ENCODE data around the gene PTPRN2. TPM values are rescaled to one million over a fixed set of nuclear protein-coding genes. Genes with fewer than 3 reads are reported as not detected.

The PTPRN2 gene
- total and polyA plus RNA-seq, 9 of the 15 experiments (the other 6 are each of a cell fraction or from before 2014, with no cell fraction given), result not detected

- TF ChIP-seq ZNF449 (CRISPR knock-in tag; IDR thresholded peaks at IDR 0.05), result no peak
These were observed 269.1 kb downstream of the PTPRN2 start (continued) for GRCh38 chr7:158318511-158318913.

- no TSS peak for BruUV-seq (replicated peaks)
- TF ChIP-seq SLC30A9 (CRISPR knock-in tag; IDR thresholded peaks at IDR 0.05), result no peak
- no peak for TF ChIP-seq KDM5B (IDR thresholded peaks at IDR 0.05; ENCODE audit: insufficient replicate concordance, low read depth, low read length)
- TF ChIP-seq ARHGAP35 (IDR thresholded peaks at IDR 0.05; ENCODE audit: partially characterized antibody), result no peak
- TF ChIP-seq SIX5 (IDR thresholded peaks at IDR 0.05; ENCODE audit: borderline replicate concordance in 1 of 2, insufficient read depth in 1 of 2, low read depth in 1 of 2, low read length in 2 of 2), result no peak
- TF ChIP-seq ELF4 (CRISPR knock-in tag; IDR thresholded peaks at IDR 0.05), result no peak
- no peak for TF ChIP-seq RUNX1 (IDR thresholded peaks at IDR 0.05; ENCODE audit: low read depth)
- TF ChIP-seq L3MBTL2 (IDR thresholded peaks at IDR 0.05), result no peak
- no peak for TF ChIP-seq HES1 (IDR thresholded peaks at IDR 0.05; ENCODE audit: low read depth)
- TF ChIP-seq ZMIZ1 (IDR thresholded peaks at IDR 0.05; ENCODE audit: low read depth in 2 of 2, low read length in 2 of 2), result no peak
- TF ChIP-seq PHF20 (IDR thresholded peaks at IDR 0.05; ENCODE audit: partially characterized antibody), result no peak
- no peak for TF ChIP-seq ETV1 (tag; conservative IDR thresholded peaks at IDR 0.05; ENCODE audit: low read depth)
These were observed 270.1 kb downstream of the PTPRN2 start for GRCh38 chr7:158317238-158318205.

More at GRCh38 chr7:158317238-158318205, 270.1 kb downstream of the PTPRN2 start:
- intact Hi-C loops (cut with micrococcal nuclease), result no loop called here
- H3K27me3 ChIP-seq (ENCODE audit: control insufficient read depth in 2 of 2, insufficient read depth in 2 of 2, low read length in 2 of 2), result peaks cover 11 to 48% of the 10 kb centered on the region in 2 experiments; a peak in 3 of 5 replicates
- H3K79me2 ChIP-seq (ENCODE audit: control insufficient read depth, insufficient read depth, low read length), result no peaks in the 10 kb centered on the region
- H3K4me2 ChIP-seq (ENCODE audit: insufficient read depth, low read length), result no peak overlapping the region
- 1% methylated on average over 58 of the region's 59 CpGs for WGBS (ENCODE audit: insufficient coverage, low coverage, missing lambda C conversion rate)
- H3K27ac ChIP-seq (ENCODE audit: extremely low read depth, low read depth, low read length), result no peak overlapping the region
- peaks cover 9% of the 10 kb centered on the region for H3K9me3 ChIP-seq (replicated peaks; ENCODE audit: control insufficient read depth, insufficient read depth, low read depth, low read length)
- H4K20me1 ChIP-seq (replicated peaks; ENCODE audit: control insufficient read depth, insufficient read depth, low read length), result no peaks in the 10 kb centered on the region
- in situ Hi-C loops (cut with MboI), result no loop called here
- no peak overlapping the region for H2AFZ ChIP-seq (ENCODE audit: low read depth, low read length)
- ATAC-seq (peak; percentile 39), FAIRE-seq (no peak), DNase-seq (ENCODE audit: extremely low read depth in 1 of 4, low spot score in 3 of 4) (no peak)
- ChIA-PET POLR2A (no interaction called here), CTCF (ENCODE audit: low intra/inter-chr PET ratio) (no interaction called here)
- H3K9ac ChIP-seq (ENCODE audit: insufficient read depth in 1 of 2, low read depth in 2 of 2, low read length in 2 of 2), result no peak overlapping the region
- H3K4me3 ChIP-seq, result no peak overlapping the region
- H3K36me3 ChIP-seq (ENCODE audit: control insufficient read depth, insufficient read depth, low read length), result no peaks in the 10 kb centered on the region
- H3K9me1 ChIP-seq (ENCODE audit: control insufficient read depth, insufficient read depth, low read length), result no peaks in the 10 kb centered on the region
- H3K4me1 ChIP-seq (replicated peaks in 1 of 2; ENCODE audit: control insufficient read depth in 2 of 2, insufficient read depth in 2 of 2, low read length in 2 of 2), result peaks cover 0 to 5% of the 10 kb centered on the region in 2 experiments; a peak in 1 of 5 replicates
